Choroid plexus epithelial cell (primary cell): ENCODE results near the gene C16orf89.

ENCODE experiments used
- DNase-seq: peaks from one replicate; pipeline ENCODE4 v3.0.0-alpha.2; 2010; ENCODE audit warnings: low read depth
- H3K4me3 ChIP-seq: 2 replicates; pipeline ENCODE4 v1.5.1; 2011; ENCODE audit warnings: low read depth, mild to moderate bottlenecking, control low read depth, low read length, moderate library complexity
- TF ChIP-seq, protein P1 (sequence below): conservative IDR thresholded peaks from 2 replicates; pipeline ENCODE4 v1.5.1; 2011; ENCODE audit warnings: low read depth, mild to moderate bottlenecking, control low read depth, inconsistent platforms, low read length, moderate library complexity

The C16orf89 gene

DNA sequence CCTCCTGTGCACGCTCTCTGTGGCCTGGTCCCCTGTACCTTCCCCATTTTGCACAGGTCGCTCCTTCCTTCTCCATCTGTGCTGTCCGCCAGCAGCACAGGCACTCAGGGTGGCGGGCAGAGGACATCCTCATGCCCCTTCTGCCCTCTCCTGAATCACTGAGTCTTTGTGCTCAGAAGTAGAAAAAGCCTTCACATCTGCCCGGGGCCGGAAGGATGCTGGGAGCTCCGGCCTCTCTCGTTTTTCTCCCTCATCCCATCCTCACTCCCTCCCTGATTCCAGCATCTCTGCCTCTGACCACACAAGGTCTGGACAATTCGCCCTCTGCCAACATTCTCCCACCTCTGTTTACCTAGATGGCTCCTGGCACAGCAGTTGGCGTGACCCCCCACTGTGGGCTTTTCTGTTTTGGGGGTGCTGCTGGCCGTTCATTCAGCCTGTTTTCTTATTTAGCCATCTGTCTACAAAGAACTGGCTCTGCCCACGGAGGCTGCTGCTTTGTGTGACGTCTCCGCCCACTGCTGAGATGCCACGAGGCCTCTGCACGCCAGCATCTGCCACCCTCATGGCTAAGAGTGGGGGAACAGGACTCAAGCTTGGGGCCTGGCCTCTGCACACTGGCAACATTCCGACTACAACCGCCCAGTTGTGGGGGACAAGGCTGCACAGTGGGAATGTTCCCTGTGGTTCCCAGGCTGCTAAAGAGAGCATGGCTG, 70.9 kb downstream of the C16orf89 start:
- DNase-seq = no peak
- no peak overlapping the region for H3K4me3 ChIP-seq
- TF ChIP-seq, protein P1, sequence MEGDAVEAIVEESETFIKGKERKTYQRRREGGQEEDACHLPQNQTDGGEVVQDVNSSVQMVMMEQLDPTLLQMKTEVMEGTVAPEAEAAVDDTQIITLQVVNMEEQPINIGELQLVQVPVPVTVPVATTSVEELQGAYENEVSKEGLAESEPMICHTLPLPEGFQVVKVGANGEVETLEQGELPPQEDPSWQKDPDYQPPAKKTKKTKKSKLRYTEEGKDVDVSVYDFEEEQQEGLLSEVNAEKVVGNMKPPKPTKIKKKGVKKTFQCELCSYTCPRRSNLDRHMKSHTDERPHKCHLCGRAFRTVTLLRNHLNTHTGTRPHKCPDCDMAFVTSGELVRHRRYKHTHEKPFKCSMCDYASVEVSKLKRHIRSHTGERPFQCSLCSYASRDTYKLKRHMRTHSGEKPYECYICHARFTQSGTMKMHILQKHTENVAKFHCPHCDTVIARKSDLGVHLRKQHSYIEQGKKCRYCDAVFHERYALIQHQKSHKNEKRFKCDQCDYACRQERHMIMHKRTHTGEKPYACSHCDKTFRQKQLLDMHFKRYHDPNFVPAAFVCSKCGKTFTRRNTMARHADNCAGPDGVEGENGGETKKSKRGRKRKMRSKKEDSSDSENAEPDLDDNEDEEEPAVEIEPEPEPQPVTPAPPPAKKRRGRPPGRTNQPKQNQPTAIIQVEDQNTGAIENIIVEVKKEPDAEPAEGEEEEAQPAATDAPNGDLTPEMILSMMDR = no peak
